ENCODE data around the gene NOXO1.

- TF ChIP-seq CTCF (IDR thresholded peaks at IDR 0.05) (no peak), POLR2A (IDR thresholded peaks at IDR 0.05) (no peak)
Measured at GRCh38 chr16:2029350-2029749, 48.1 kb upstream of the NOXO1 start.
